ENCODE data around the gene AP2B1.

The AP2B1 gene

GRCh38 chr17:35735036-35735805, 148.1 kb downstream of the AP2B1 start:
- in situ Hi-C loops (cut with MboI; ENCODE audit: low pct_unique_long_range_greater_than_20kb, low sequenced_read_pairs): loop anchor here (25.0 kb wide), 1 partner anchor 573 kb away; no protein-coding TSS in a partner anchor
- no peak for DNase-seq

GRCh38 chr17:35736236-35736635, 149.1 kb downstream of the AP2B1 start:
- in situ Hi-C loops (cut with MboI; ENCODE audit: low pct_unique_long_range_greater_than_20kb, low sequenced_read_pairs): loop anchor here (25.0 kb wide), 1 partner anchor 574 kb away; no protein-coding TSS in a partner anchor
- DNase-seq: no peak

GRCh38 chr17:35738519-35739133, 151.5 kb downstream of the AP2B1 start:
- DNase-seq: no peak
- in situ Hi-C loops (cut with MboI; ENCODE audit: low pct_unique_long_range_greater_than_20kb, low sequenced_read_pairs): loop anchor here (25.0 kb wide), 1 partner anchor 576 kb away; no protein-coding TSS in a partner anchor

- in situ Hi-C loops (cut with MboI; ENCODE audit: low pct_unique_long_range_greater_than_20kb, low sequenced_read_pairs): loop anchor here (25.0 kb wide), 1 partner anchor 578 kb away; no protein-coding TSS in a partner anchor
- DNase-seq: no peak
Measured at GRCh38 chr17:35740216-35740615, 153.1 kb downstream of the AP2B1 start.

GRCh38 chr17:35740997-35741931, 154.1 kb downstream of the AP2B1 start:
- in situ Hi-C loops (cut with MboI; ENCODE audit: low pct_unique_long_range_greater_than_20kb, low sequenced_read_pairs): loop anchor here (25.0 kb wide), 1 partner anchor 579 kb away; no protein-coding TSS in a partner anchor
- no peak for DNase-seq

- no peak for DNase-seq
- in situ Hi-C loops (cut with MboI; ENCODE audit: low pct_unique_long_range_greater_than_20kb, low sequenced_read_pairs): loop anchor here (25.0 kb wide), 1 partner anchor 580 kb away; no protein-coding TSS in a partner anchor
Measured at GRCh38 chr17:35742496-35742895, 155.4 kb downstream of the AP2B1 start.

GRCh38 chr17:35742896-35743477, 155.9 kb downstream of the AP2B1 start:
- no peak for DNase-seq
- in situ Hi-C loops (cut with MboI; ENCODE audit: low pct_unique_long_range_greater_than_20kb, low sequenced_read_pairs): loop anchor here (25.0 kb wide), 1 partner anchor 581 kb away; no protein-coding TSS in a partner anchor

GRCh38 chr17:35743626-35744328, 156.7 kb downstream of the AP2B1 start:
- in situ Hi-C loops (cut with MboI; ENCODE audit: low pct_unique_long_range_greater_than_20kb, low sequenced_read_pairs): loop anchor here (25.0 kb wide), 1 partner anchor 581 kb away; no protein-coding TSS in a partner anchor
- DNase-seq: peak; percentile 85

- in situ Hi-C loops (cut with MboI; ENCODE audit: low pct_unique_long_range_greater_than_20kb, low sequenced_read_pairs): loop anchor here (25.0 kb wide), 1 partner anchor 583 kb away; no protein-coding TSS in a partner anchor
- DNase-seq: no peak
Measured at GRCh38 chr17:35744830-35745229, 157.7 kb downstream of the AP2B1 start.

GRCh38 chr17:35745246-35745645, 158.1 kb downstream of the AP2B1 start:
- in situ Hi-C loops (cut with MboI; ENCODE audit: low pct_unique_long_range_greater_than_20kb, low sequenced_read_pairs): loop anchor here (25.0 kb wide), 1 partner anchor 583 kb away; no protein-coding TSS in a partner anchor
- DNase-seq: no peak

- no peak for DNase-seq
- in situ Hi-C loops (cut with MboI; ENCODE audit: low pct_unique_long_range_greater_than_20kb, low sequenced_read_pairs): loop anchor here (25.0 kb wide), 1 partner anchor 584 kb away; no protein-coding TSS in a partner anchor
Measured at GRCh38 chr17:35745749-35746320, 158.7 kb downstream of the AP2B1 start.

- in situ Hi-C loops (cut with MboI; ENCODE audit: low pct_unique_long_range_greater_than_20kb, low sequenced_read_pairs): loop anchor here (25.0 kb wide), 1 partner anchor 585 kb away; no protein-coding TSS in a partner anchor
- DNase-seq: peak; percentile 90
Measured at GRCh38 chr17:35747540-35748017, 160.5 kb downstream of the AP2B1 start.

- in situ Hi-C loops (cut with MboI; ENCODE audit: low pct_unique_long_range_greater_than_20kb, low sequenced_read_pairs): loop anchor here (25.0 kb wide), 1 partner anchor 586 kb away; no protein-coding TSS in a partner anchor
- no peak for DNase-seq
Measured at GRCh38 chr17:35748341-35748841, 161.3 kb downstream of the AP2B1 start.

- in situ Hi-C loops (cut with MboI; ENCODE audit: low pct_unique_long_range_greater_than_20kb, low sequenced_read_pairs): loop anchor here (25.0 kb wide), 1 partner anchor 587 kb away; no protein-coding TSS in a partner anchor
- no peak for DNase-seq
Measured at GRCh38 chr17:35748979-35749378, 161.9 kb downstream of the AP2B1 start.

- no peak for DNase-seq
- in situ Hi-C loops (cut with MboI; ENCODE audit: low pct_unique_long_range_greater_than_20kb, low sequenced_read_pairs): loop anchor here (25.0 kb wide), 1 partner anchor 587 kb away; no protein-coding TSS in a partner anchor
Measured at GRCh38 chr17:35749560-35750412, 162.7 kb downstream of the AP2B1 start.
